ENCODE measurements around the gene PI4K2B.
"Not testable (repeated sequence)": the region's sequence is repeated elsewhere in the genome, so short reads cannot be mapped to it uniquely, and the experiment has no call there.

Gene PI4K2B

GRCh38 chr4:25233737-25234389, at the start of gene PI4K2B:
PI4K2B (plus strand) TSS chr4:25234033; CDS start chr4:25234164, 131 bp downstream.
- peak; percentile 86 for DNase-seq

- DNase-seq: no peak
Observed at GRCh38 chr4:25184056-25184455, 49.8 kb upstream of the PI4K2B start.

- no peak for DNase-seq
Observed at GRCh38 chr4:25190407-25190806, 43.4 kb upstream of the PI4K2B start.

- DNase-seq: no peak
Observed at GRCh38 chr4:25198713-25199112, 35.1 kb upstream of the PI4K2B start.

GRCh38 chr4:25207997-25208396, 25.8 kb upstream of the PI4K2B start:
- no peak for DNase-seq

GRCh38 chr4:25209702-25210101, 24.1 kb upstream of the PI4K2B start:
- DNase-seq: no peak

GRCh38 chr4:25211721-25212120, 22.1 kb upstream of the PI4K2B start:
- DNase-seq: no peak

GRCh38 chr4:25212822-25213221, 21.0 kb upstream of the PI4K2B start:
- no peak for DNase-seq

- no peak for DNase-seq
Observed at GRCh38 chr4:25213347-25213979, 20.4 kb upstream of the PI4K2B start.

GRCh38 chr4:25214750-25215149, 19.1 kb upstream of the PI4K2B start:
- DNase-seq: not testable (repeated sequence)

- no peak for DNase-seq
Observed at GRCh38 chr4:25215511-25215910, 18.3 kb upstream of the PI4K2B start.

GRCh38 chr4:25221377-25221776, 12.5 kb upstream of the PI4K2B start:
- no peak for DNase-seq

- DNase-seq: no peak
Observed at GRCh38 chr4:25223802-25224375, 9.9 kb upstream of the PI4K2B start.

GRCh38 chr4:25229804-25230203, 4.0 kb upstream of the PI4K2B start:
- no peak for DNase-seq

- no peak for DNase-seq
Observed at GRCh38 chr4:25233194-25233593, 639 bp upstream of the PI4K2B start.

GRCh38 chr4:25234390-25235370, 847 bp downstream of the PI4K2B start:
- peak; percentile 62 for DNase-seq

- peak; percentile 3 for DNase-seq
Observed at GRCh38 chr4:25235401-25235800, 1.6 kb downstream of the PI4K2B start.

- DNase-seq: not testable (repeated sequence)
Observed at GRCh38 chr4:25236030-25236429, 2.2 kb downstream of the PI4K2B start.

GRCh38 chr4:25236971-25237370, 3.1 kb downstream of the PI4K2B start:
- DNase-seq: no peak

- no peak for DNase-seq
Observed at GRCh38 chr4:25238052-25238451, 4.2 kb downstream of the PI4K2B start.

- not testable (repeated sequence) for DNase-seq
Observed at GRCh38 chr4:25239528-25239927, 5.7 kb downstream of the PI4K2B start.

- not testable (repeated sequence) for DNase-seq
Observed at GRCh38 chr4:25240754-25241210, 6.9 kb downstream of the PI4K2B start.

- DNase-seq: not testable (repeated sequence)
Observed at GRCh38 chr4:25242195-25242594, 8.4 kb downstream of the PI4K2B start.

Measured in NCI-H1092 treated with DMSO at 0.1 percent for 48 hours (cell line).